H1 (cell line): ENCODE measurements around the gene MCF2L. TPM values are rescaled to one million over a fixed set of nuclear protein-coding genes. Genes with fewer than 3 reads are reported as not detected.

Experiments
- BACH1 ChIP-seq: IDR thresholded peaks from 2 replicates; pipeline ENCODE4 v1.6.1; 2012; ENCODE audit warnings: low read length, improper control_type of control experiment
- GTF2F1 ChIP-seq: IDR thresholded peaks from 2 replicates; pipeline ENCODE4 v1.6.1; 2012; ENCODE audit warnings: low read depth, low read length, improper control_type of control experiment, borderline replicate concordance
- KDM4A ChIP-seq: IDR thresholded peaks from one replicate; pipeline ENCODE4 v1.7.1; 2012; ENCODE audit warnings: low read depth, mild to moderate bottlenecking, moderate library complexity, low read length, inconsistent platforms; ENCODE audit not compliant: severe bottlenecking
- YY1 ChIP-seq: IDR thresholded peaks from 2 replicates; pipeline ENCODE4 v1.6.1; 2011; ENCODE audit warnings: low read depth, mild to moderate bottlenecking, low read length
- polyA plus RNA-seq, 7 experiments: library from polyadenylated mRNA; depleted of rRNA in 3 of 7; stranded (reverse) in 5 of 7; unstranded in 2 of 7; fragments of >200 nt in 5 of 7; fragments of 200-250 nt in 2 of 7; gene quantifications; 1 replicate in 5 of 7; 2 replicates in 1 of 7; 4 replicates in 1 of 7; pipeline versions ENCODE4 v1.2.1 to v1.2.3, GENCODE V29; 2011 to 2013; ENCODE audit warnings: missing spikeins in 2 of 7, mixed read lengths in 2 of 7
- total RNA-seq: library from RNA; stranded (reverse); fragmentation: NEBNext Ultra II Directional; extraction: Animal tissue kit (Norgen Biotek cat#: 25700); gene quantifications from 2 replicates; pipeline ENCODE4 v1.2.1, GENCODE V29; 2021
- TF ChIP-seq, protein P1 (sequence below): fragments of 300-600 bp; sonication (generic); IDR thresholded peaks from 2 replicates; pipeline ENCODE4 v1.7.1; 2012; ENCODE audit warnings: low read length, moderate library complexity, mild to moderate bottlenecking, inconsistent platforms; ENCODE audit not compliant: insufficient replicate concordance
- TF ChIP-seq, protein P2 (sequence below): IDR thresholded peaks from 2 replicates; pipeline ENCODE4 v1.6.1; 2012; ENCODE audit warnings: low read length, inconsistent platforms

MCF2L gene
- total and polyA plus RNA-seq, 2 of the 8 experiments (the other 6 are each of a cell fraction or from before 2014, with no cell fraction given), result 10.1 to 24.4 TPM

DNA sequence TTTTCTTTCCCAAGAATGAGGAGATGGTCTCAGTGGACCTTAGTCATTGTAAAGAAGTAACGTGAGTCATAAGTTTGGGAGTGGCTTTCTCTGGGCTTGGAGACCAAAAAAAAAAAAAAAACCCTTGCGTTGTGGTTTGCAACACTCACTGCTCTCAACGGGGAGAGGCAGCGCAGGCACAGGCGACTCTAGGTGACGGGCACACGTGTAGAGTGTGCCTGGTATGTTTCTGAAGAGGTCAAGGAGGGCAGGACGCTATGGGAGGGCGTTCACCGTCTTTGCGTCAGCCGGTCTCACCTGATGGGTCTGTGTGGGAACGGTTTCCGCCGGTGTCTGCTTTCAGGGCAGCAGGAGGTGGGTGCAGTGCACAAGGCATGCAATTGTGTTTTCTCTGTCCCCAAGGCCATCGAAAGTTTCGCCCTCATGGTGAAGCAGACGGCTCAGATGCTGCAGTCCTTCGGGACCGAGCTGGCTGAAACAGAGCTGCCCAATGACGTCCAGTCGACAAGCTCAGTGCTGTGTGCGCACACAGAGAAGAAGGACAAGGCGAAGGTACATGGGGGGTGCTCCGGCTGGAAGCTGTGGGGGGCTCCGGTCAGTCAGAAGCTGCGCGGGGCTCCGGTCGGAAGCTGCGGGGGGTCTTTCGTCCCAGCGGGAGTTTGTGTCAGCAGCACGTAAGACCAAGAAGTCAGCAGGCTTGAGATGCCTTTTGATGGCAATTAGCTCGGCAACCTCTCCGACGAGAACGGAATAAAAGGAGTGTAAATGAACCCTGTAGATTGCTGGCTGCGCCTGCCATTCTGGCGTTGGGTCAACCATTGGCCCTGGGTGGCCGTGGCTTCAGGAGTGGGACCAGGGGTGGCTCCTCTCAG, 95.8 kb downstream of the MCF2L start (continued):
- TF ChIP-seq, protein P1, sequence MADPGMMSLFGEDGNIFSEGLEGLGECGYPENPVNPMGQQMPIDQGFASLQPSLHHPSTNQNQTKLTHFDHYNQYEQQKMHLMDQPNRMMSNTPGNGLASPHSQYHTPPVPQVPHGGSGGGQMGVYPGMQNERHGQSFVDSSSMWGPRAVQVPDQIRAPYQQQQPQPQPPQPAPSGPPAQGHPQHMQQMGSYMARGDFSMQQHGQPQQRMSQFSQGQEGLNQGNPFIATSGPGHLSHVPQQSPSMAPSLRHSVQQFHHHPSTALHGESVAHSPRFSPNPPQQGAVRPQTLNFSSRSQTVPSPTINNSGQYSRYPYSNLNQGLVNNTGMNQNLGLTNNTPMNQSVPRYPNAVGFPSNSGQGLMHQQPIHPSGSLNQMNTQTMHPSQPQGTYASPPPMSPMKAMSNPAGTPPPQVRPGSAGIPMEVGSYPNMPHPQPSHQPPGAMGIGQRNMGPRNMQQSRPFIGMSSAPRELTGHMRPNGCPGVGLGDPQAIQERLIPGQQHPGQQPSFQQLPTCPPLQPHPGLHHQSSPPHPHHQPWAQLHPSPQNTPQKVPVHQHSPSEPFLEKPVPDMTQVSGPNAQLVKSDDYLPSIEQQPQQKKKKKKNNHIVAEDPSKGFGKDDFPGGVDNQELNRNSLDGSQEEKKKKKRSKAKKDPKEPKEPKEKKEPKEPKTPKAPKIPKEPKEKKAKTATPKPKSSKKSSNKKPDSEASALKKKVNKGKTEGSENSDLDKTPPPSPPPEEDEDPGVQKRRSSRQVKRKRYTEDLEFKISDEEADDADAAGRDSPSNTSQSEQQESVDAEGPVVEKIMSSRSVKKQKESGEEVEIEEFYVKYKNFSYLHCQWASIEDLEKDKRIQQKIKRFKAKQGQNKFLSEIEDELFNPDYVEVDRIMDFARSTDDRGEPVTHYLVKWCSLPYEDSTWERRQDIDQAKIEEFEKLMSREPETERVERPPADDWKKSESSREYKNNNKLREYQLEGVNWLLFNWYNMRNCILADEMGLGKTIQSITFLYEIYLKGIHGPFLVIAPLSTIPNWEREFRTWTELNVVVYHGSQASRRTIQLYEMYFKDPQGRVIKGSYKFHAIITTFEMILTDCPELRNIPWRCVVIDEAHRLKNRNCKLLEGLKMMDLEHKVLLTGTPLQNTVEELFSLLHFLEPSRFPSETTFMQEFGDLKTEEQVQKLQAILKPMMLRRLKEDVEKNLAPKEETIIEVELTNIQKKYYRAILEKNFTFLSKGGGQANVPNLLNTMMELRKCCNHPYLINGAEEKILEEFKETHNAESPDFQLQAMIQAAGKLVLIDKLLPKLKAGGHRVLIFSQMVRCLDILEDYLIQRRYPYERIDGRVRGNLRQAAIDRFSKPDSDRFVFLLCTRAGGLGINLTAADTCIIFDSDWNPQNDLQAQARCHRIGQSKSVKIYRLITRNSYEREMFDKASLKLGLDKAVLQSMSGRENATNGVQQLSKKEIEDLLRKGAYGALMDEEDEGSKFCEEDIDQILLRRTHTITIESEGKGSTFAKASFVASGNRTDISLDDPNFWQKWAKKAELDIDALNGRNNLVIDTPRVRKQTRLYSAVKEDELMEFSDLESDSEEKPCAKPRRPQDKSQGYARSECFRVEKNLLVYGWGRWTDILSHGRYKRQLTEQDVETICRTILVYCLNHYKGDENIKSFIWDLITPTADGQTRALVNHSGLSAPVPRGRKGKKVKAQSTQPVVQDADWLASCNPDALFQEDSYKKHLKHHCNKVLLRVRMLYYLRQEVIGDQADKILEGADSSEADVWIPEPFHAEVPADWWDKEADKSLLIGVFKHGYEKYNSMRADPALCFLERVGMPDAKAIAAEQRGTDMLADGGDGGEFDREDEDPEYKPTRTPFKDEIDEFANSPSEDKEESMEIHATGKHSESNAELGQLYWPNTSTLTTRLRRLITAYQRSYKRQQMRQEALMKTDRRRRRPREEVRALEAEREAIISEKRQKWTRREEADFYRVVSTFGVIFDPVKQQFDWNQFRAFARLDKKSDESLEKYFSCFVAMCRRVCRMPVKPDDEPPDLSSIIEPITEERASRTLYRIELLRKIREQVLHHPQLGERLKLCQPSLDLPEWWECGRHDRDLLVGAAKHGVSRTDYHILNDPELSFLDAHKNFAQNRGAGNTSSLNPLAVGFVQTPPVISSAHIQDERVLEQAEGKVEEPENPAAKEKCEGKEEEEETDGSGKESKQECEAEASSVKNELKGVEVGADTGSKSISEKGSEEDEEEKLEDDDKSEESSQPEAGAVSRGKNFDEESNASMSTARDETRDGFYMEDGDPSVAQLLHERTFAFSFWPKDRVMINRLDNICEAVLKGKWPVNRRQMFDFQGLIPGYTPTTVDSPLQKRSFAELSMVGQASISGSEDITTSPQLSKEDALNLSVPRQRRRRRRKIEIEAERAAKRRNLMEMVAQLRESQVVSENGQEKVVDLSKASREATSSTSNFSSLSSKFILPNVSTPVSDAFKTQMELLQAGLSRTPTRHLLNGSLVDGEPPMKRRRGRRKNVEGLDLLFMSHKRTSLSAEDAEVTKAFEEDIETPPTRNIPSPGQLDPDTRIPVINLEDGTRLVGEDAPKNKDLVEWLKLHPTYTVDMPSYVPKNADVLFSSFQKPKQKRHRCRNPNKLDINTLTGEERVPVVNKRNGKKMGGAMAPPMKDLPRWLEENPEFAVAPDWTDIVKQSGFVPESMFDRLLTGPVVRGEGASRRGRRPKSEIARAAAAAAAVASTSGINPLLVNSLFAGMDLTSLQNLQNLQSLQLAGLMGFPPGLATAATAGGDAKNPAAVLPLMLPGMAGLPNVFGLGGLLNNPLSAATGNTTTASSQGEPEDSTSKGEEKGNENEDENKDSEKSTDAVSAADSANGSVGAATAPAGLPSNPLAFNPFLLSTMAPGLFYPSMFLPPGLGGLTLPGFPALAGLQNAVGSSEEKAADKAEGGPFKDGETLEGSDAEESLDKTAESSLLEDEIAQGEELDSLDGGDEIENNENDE, result no peak
- TF ChIP-seq KDM4A (no peak), GTF2F1 (no peak), BACH1 (no peak), YY1 (no peak)
- TF ChIP-seq, protein P2, sequence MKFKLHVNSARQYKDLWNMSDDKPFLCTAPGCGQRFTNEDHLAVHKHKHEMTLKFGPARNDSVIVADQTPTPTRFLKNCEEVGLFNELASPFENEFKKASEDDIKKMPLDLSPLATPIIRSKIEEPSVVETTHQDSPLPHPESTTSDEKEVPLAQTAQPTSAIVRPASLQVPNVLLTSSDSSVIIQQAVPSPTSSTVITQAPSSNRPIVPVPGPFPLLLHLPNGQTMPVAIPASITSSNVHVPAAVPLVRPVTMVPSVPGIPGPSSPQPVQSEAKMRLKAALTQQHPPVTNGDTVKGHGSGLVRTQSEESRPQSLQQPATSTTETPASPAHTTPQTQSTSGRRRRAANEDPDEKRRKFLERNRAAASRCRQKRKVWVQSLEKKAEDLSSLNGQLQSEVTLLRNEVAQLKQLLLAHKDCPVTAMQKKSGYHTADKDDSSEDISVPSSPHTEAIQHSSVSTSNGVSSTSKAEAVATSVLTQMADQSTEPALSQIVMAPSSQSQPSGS, result no peak
